Tibial artery (tissue), 4 donors: ENCODE results near the gene MYH14.

Source experiments
- DNase-seq, 2 donors: peaks; one replicate each; pipeline ENCODE4 v3.0.0-alpha.2; 2019
- H3K27ac ChIP-seq, 2 donors: fragments of 200-600 bp; sonication (generic) in 1 of 2; 1 replicate in 1 of 2; 2 replicates in 1 of 2; pipeline ENCODE4 v1.5.1; 2018 to 2019; ENCODE audit warnings: mild to moderate bottlenecking in 1 of 2
- H3K27me3 ChIP-seq, 2 donors: fragments of 200-600 bp; sonication (generic) in 1 of 2; one replicate each; pipeline versions ENCODE4 v1.5.1 to v1.6.0; 2016 to 2019
- H3K36me3 ChIP-seq, 3 donors: fragments of 200-600 bp; sonication (generic) in 2 of 3; one replicate each; pipeline ENCODE4 v1.5.1; 2016 to 2019; ENCODE audit warnings: mild to moderate bottlenecking in 2 of 3
- H3K4me1 ChIP-seq, 4 donors: fragments of 200-600 bp; sonication (generic) in 2 of 4; 1 replicate in 3 of 4; 2 replicates in 1 of 4; pipeline ENCODE4 v1.5.1; 2016 to 2019
- H3K4me3 ChIP-seq, 2 donors: fragments of 200-600 bp; sonication (generic) in 1 of 2; 1 replicate in 1 of 2; 2 replicates in 1 of 2; pipeline ENCODE4 v1.5.1; 2018 to 2019; ENCODE audit warnings: mild to moderate bottlenecking in 2 of 2
- H3K9me3 ChIP-seq, 3 donors: fragments of 200-600 bp; sonication (generic) in 1 of 3; one replicate each; pipeline ENCODE4 v1.5.1; 2016 to 2019
- intact Hi-C: fragments of 100-400 bp; cut with DNase I; formaldehyde crosslinking; loops from one replicate; pipeline ENCODE4 v1.15.0; 2023; ENCODE audit warnings: low total_unique reads
- TF ChIP-seq, protein P1 (sequence below), 2 experiments: fragments of 200-600 bp in 1 of 2; fragments of 450-650 bp in 1 of 2; IDR thresholded peaks; one replicate each; pipeline ENCODE4 v1.5.1; 2017 to 2019; ENCODE audit warnings: antibody characterized with exemption in 2 of 2, mild to moderate bottlenecking in 1 of 2, moderate library complexity in 1 of 2

Gene MYH14

DNA sequence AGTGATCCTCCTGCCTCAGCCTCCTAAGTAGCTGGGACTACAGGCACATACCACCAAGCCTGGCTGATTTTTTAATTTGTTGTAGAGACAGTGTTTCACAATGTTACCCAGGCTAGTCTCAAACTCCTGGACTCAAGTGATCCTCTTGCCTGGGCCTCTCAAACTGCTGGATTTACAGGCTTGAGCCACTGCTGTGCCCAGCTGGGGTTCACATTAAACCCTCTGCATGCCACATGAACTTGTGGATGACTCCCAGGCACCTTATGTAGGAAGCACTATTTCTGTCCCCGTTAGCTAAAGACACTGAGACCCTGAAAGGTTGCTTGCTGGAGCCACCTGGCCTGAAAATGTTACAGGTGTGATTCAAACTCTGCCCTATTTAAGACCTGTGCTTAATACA is 10.5 kb downstream of the MYH14 start:
- Histone ChIP-seq H3K4me1 (peaks cover 0 to 4% (median 0%) of the 10 kb centered on the region in 4 donors), H3K9me3 (peaks cover 0 to 6% (median 3%) of the 10 kb centered on the region in 3 donors), H3K4me3 (no peak overlapping the region), H3K27ac (no peak overlapping the region), H3K36me3 (peaks cover 0 to 13% (median 0%) of the 10 kb centered on the region in 3 donors), H3K27me3 (peaks cover 0 to 15% of the 10 kb centered on the region in 2 donors)
- TF ChIP-seq, protein P1, sequence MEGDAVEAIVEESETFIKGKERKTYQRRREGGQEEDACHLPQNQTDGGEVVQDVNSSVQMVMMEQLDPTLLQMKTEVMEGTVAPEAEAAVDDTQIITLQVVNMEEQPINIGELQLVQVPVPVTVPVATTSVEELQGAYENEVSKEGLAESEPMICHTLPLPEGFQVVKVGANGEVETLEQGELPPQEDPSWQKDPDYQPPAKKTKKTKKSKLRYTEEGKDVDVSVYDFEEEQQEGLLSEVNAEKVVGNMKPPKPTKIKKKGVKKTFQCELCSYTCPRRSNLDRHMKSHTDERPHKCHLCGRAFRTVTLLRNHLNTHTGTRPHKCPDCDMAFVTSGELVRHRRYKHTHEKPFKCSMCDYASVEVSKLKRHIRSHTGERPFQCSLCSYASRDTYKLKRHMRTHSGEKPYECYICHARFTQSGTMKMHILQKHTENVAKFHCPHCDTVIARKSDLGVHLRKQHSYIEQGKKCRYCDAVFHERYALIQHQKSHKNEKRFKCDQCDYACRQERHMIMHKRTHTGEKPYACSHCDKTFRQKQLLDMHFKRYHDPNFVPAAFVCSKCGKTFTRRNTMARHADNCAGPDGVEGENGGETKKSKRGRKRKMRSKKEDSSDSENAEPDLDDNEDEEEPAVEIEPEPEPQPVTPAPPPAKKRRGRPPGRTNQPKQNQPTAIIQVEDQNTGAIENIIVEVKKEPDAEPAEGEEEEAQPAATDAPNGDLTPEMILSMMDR (IDR thresholded peaks at IDR 0.05): no peak
- DNase-seq: no peak
- intact Hi-C loops: no loop called here

GRCh38 chr19:50214699-50215543 is 11.5 kb downstream of the MYH14 start:
- peaks cover 0 to 15% of the 10 kb centered on the region in 2 donors for H3K27me3 ChIP-seq
- peaks cover 0 to 13% (median 0%) of the 10 kb centered on the region in 3 donors for H3K36me3 ChIP-seq
- no peak overlapping the region for H3K27ac ChIP-seq
- no peak for DNase-seq
- TF ChIP-seq, protein P1 (IDR thresholded peaks at IDR 0.05): no peak
- intact Hi-C loops: no loop called here
- H3K4me1 ChIP-seq: peaks cover 0 to 4% (median 0%) of the 10 kb centered on the region in 4 donors
- no peak overlapping the region for H3K4me3 ChIP-seq
- peaks cover 0 to 6% (median 3%) of the 10 kb centered on the region in 3 donors for H3K9me3 ChIP-seq

GRCh38 chr19:50215820-50216219 is 12.4 kb downstream of the MYH14 start:
- intact Hi-C loops: no loop called here
- TF ChIP-seq, protein P1 (IDR thresholded peaks at IDR 0.05): no peak

GRCh38 chr19:50221087-50221486 is 17.7 kb downstream of the MYH14 start:
- H3K4me3 ChIP-seq: no peak overlapping the region
- H3K27me3 ChIP-seq: peaks cover 0 to 4% of the 10 kb centered on the region in 2 donors
- TF ChIP-seq, protein P1 (IDR thresholded peaks at IDR 0.05): no peak
- DNase-seq: no peak
- peaks cover 0 to 5% (median 0%) of the 10 kb centered on the region in 3 donors for H3K36me3 ChIP-seq
- H3K9me3 ChIP-seq: peaks cover 0 to 5% (median 5%) of the 10 kb centered on the region in 3 donors
- no peak overlapping the region for H3K27ac ChIP-seq
- intact Hi-C loops: no loop called here
- H3K4me1 ChIP-seq: no peaks in the 10 kb centered on the region

More at GRCh38 chr19:50215820-50216219, 12.4 kb downstream of the MYH14 start:
- H3K4me3 ChIP-seq: no peak overlapping the region
- no peak for DNase-seq
- H3K9me3 ChIP-seq: peaks cover 0 to 6% (median 3%) of the 10 kb centered on the region in 3 donors
- peaks cover 0 to 15% of the 10 kb centered on the region in 2 donors for H3K27me3 ChIP-seq
- H3K36me3 ChIP-seq: peaks cover 0 to 12% (median 0%) of the 10 kb centered on the region in 3 donors
- H3K27ac ChIP-seq: no peak overlapping the region
- peaks cover 0 to 4% (median 0%) of the 10 kb centered on the region in 4 donors for H3K4me1 ChIP-seq

DNA sequence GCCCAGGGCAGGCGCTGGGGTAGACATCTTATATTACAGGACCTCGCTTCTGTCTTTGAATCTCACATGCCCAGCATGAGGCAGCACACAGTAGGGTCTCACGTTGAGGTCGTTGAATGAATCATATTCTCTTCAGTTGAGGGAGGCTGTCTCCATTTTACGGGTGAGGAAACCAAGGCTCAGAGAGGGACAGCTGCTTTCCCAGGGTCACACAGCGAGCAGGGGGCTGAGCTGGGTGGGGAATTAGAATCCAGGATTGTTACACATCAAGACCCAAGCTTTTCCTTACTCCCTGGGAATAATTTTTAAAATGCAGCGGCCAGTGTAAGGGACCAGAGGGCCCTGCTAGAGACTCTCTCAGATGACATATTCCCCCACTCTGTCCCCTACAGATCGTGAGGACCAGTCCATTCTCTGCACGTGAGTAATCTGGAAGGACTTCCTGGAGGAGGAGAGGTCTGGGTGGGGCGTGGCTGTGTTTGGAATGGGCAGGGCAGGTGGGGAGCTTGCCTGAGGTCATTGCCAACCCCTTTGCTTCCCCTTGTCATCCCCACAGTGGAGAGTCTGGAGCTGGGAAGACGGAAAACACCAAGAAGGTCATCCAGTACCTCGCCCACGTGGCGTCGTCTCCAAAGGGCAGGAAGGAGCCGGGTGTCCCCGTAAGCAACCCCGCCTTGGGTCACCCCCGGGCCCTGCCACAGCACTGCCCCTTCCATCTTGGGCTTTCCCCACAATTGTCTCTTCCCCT is 19.4 kb downstream of the MYH14 start:
- DNase-seq: no peak
- H3K27ac ChIP-seq: no peak overlapping the region
- H3K4me1 ChIP-seq: no peaks in the 10 kb centered on the region
- no peak overlapping the region for H3K4me3 ChIP-seq
- H3K9me3 ChIP-seq: peaks cover 0 to 5% (median 5%) of the 10 kb centered on the region in 3 donors
- intact Hi-C loops: no loop called here
- H3K27me3 ChIP-seq: no peaks in the 10 kb centered on the region
- peaks cover 0 to 5% (median 0%) of the 10 kb centered on the region in 3 donors for H3K36me3 ChIP-seq
- TF ChIP-seq, protein P1 (IDR thresholded peaks at IDR 0.05): no peak
